Panc1 (cell line): Measurements from ENCODE around the gene COL3A1. TPM values are rescaled to one million over a fixed set of nuclear protein-coding genes. Genes with fewer than 3 reads are reported as not detected.

Experiments
- ATAC-seq: fragments of 200-7000 bp; cut with Tn5 transposase; 2 replicates; pipeline ENCODE4 v1.9.1; 2020; ENCODE audit warnings: mild to moderate bottlenecking, moderate library complexity
- BruUV-seq: library from RNA; stranded (reverse); fragments of 400-500 nt; replicated peaks from 2 replicates; lab custom pipeline; 2021; lab: Mats Ljungman, UMichigan
- CTCF ChIA-PET: fragments of 300-600 bp; sonication (Branson Sonifier 250); formaldehyde crosslinking; loops from one replicate; lab custom pipeline; 2022; ENCODE audit warnings: antibody characterized with exemption; lab: Charles Lee
- POLR2A ChIA-PET: fragments of 300-600 bp; sonication (Branson Sonifier 250); formaldehyde crosslinking; loops from one replicate; lab custom pipeline; 2022; ENCODE audit warnings: antibody characterized with exemption; lab: Charles Lee
- DNase-seq: peaks from one replicate; pipeline ENCODE4 v3.0.0-alpha.2; 2010; ENCODE audit warnings: low read depth, low spot score
- H3K27ac ChIP-seq: 2 replicates; pipeline ENCODE4 v1.5.1; 2011; ENCODE audit warnings: mild to moderate bottlenecking, low read length, inconsistent platforms
- H3K27me3 ChIP-seq: fragments of 200-500 bp; sonication (Bioruptor generic); 2 replicates; pipeline ENCODE4 v1.6.0; 2014; ENCODE audit warnings: low read length, inconsistent platforms; ENCODE audit not compliant: control insufficient read depth, insufficient read depth
- H3K36me3 ChIP-seq: fragments of 200-500 bp; sonication (Bioruptor generic); 2 replicates; pipeline ENCODE4 v1.5.1; 2014; ENCODE audit warnings: inconsistent platforms, mild to moderate bottlenecking, low read length, moderate library complexity; ENCODE audit not compliant: control insufficient read depth, insufficient read depth
- H3K4me1 ChIP-seq: 2 replicates; pipeline ENCODE4 v1.5.1; 2011; ENCODE audit warnings: inconsistent platforms, mild to moderate bottlenecking, low read length, moderate library complexity; ENCODE audit not compliant: control insufficient read depth, insufficient read depth
- H3K4me3 ChIP-seq, 2 experiments: 2 replicates each; pipeline ENCODE4 v1.5.1; 2011 to 2012; ENCODE audit warnings: low read depth in 2 of 2, low read length in 2 of 2, mild to moderate bottlenecking in 2 of 2, inconsistent platforms in 1 of 2, moderate library complexity in 1 of 2
- H3K9me3 ChIP-seq: fragments of 200-500 bp; sonication (Bioruptor generic); 2 replicates; pipeline ENCODE4 v1.5.1; 2014; ENCODE audit warnings: low read depth, mild to moderate bottlenecking, inconsistent platforms, low read length, moderate library complexity; ENCODE audit not compliant: control insufficient read depth, insufficient read depth
- CTCF ChIP-seq: fragments of 450-650 bp; IDR thresholded peaks from 2 replicates; pipeline ENCODE4 v1.5.1; 2017; ENCODE audit warnings: mild to moderate bottlenecking
- POLR2AphosphoS5 ChIP-seq: IDR thresholded peaks from 2 replicates; pipeline ENCODE4 v1.6.1; 2012; ENCODE audit warnings: mild to moderate bottlenecking, low read depth, low read length, moderate library complexity
- REST ChIP-seq, 2 experiments: IDR thresholded peaks; 2 replicates each; pipeline ENCODE4 v1.6.1; 2011 to 2012; ENCODE audit warnings: low read depth in 2 of 2, control low read depth in 1 of 2, low read length in 1 of 2, mild to moderate bottlenecking in 1 of 2, moderate library complexity in 1 of 2; ENCODE audit not compliant: insufficient read depth in 1 of 2
- SIN3A ChIP-seq: IDR thresholded peaks from 2 replicates; pipeline ENCODE4 v1.6.1; 2012; ENCODE audit warnings: low read depth, mild to moderate bottlenecking, low read length, moderate library complexity, borderline replicate concordance; ENCODE audit not compliant: insufficient read depth
- TCF7L2 ChIP-seq: IDR thresholded peaks from 2 replicates; pipeline ENCODE4 v1.6.1; 2011; ENCODE audit warnings: mild to moderate bottlenecking, low read depth, low read length, inconsistent platforms
- in situ Hi-C: cut with HindIII; loops from 2 replicates; pipeline ENCODE4 v1.10.0; 2016; ENCODE audit warnings: low sequenced_read_pairs, low pct_unique_long_range_greater_than_20kb
- intact Hi-C: fragments of 100-400 bp; cut with micrococcal nuclease; formaldehyde crosslinking; loops from one replicate; pipeline ENCODE4 v1.10.0; 2022; ENCODE audit not compliant: unreplicated experiment
- total RNA-seq: library from RNA; stranded (reverse); gene quantifications from one replicate; pipeline ENCODE4 v1.2.1, GENCODE V29; 2021; ENCODE audit not compliant: unreplicated experiment

COL3A1 gene
- total RNA-seq, 1 experiment from 2014 or later = 6.9 TPM

DNA sequence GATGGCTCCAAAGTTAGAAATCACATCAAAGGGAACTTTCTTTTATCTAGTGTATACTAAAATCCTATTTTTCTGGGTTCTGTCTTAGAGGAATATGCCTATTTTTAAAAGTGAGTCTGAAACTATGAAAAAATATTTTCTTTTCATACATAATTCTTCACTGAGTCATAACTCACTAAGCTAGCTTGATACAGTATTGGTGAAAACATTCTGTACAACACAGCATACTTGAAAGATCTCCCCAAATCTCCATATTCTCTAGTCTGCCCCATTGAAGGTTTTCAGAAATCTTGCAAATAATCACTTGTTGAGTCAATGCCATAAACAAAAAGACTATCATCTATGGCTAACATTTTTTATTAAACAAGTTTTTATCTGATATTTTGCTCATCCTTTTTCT lies 44.5 kb downstream of the COL3A1 start:
- ChIA-PET POLR2A (no interaction called here), CTCF (no interaction called here)
- H3K4me1 ChIP-seq = no peaks in the 10 kb centered on the region
- TF ChIP-seq REST (IDR thresholded peaks at IDR 0.05; ENCODE audit: insufficient read depth in 1 of 2, low read depth in 2 of 2, low read length in 1 of 2) = no peak
- no peak for TF ChIP-seq TCF7L2
- no peak for TF ChIP-seq SIN3A
- TF ChIP-seq POLR2AphosphoS5 = no peak
- TF ChIP-seq CTCF = no peak
- H3K4me3 ChIP-seq = no peak overlapping the region
- intact Hi-C loops = no loop called here
- H3K27me3 ChIP-seq = no peaks in the 10 kb centered on the region
- DNase-seq (no peak), ATAC-seq (no peak)
- H3K27ac ChIP-seq = no peak overlapping the region
- H3K36me3 ChIP-seq = no peaks in the 10 kb centered on the region
- BruUV-seq = no TSS peak
- no peaks in the 10 kb centered on the region for H3K9me3 ChIP-seq
- in situ Hi-C loops = no loop called here

- Histone ChIP-seq H3K27ac (no peak overlapping the region), H3K4me1 (no peaks in the 10 kb centered on the region), H3K36me3 (no peaks in the 10 kb centered on the region), H3K27me3 (no peaks in the 10 kb centered on the region), H3K9me3 (no peaks in the 10 kb centered on the region), H3K4me3 (no peak overlapping the region)
- POLR2A ChIA-PET = no interaction called here
- no TSS peak for BruUV-seq
- DNase-seq (no peak), ATAC-seq (peak; percentile 54)
- CTCF ChIA-PET = no interaction called here
- intact Hi-C loops (no loop called here), in situ Hi-C loops (no loop called here)
- TF ChIP-seq CTCF (no peak), POLR2AphosphoS5 (no peak), SIN3A (no peak), REST (IDR thresholded peaks at IDR 0.05; ENCODE audit: insufficient read depth in 1 of 2, low read depth in 2 of 2, low read length in 1 of 2) (no peak)
These were observed 46.0 kb downstream of the COL3A1 start for GRCh38 chr2:189020179-189020578.
